Measurements from ENCODE around the gene TFAP2C.
A peak's percentile ranks its signal among the peaks of the same experiment; 100 is the strongest.

TFAP2C gene

GRCh38 chr20:56634307-56634706 is 5.2 kb downstream of the TFAP2C start:
- Histone ChIP-seq H3K4me3 (ENCODE audit: low read length) (no peak overlapping the region), H3K36me3 (replicated peaks; ENCODE audit: low read depth, low read length) (no peaks in the 10 kb centered on the region), H2AFZ (ENCODE audit: low read depth, low read length) (no peak overlapping the region), H4K20me1 (ENCODE audit: insufficient read depth, low read length) (no peaks in the 10 kb centered on the region), H3K27me3 (ENCODE audit: low read depth, low read length) (peaks cover 60% of the 10 kb centered on the region), H3K9ac (ENCODE audit: low read length) (no peak overlapping the region), H3K4me1 (ENCODE audit: low read length) (peaks cover 22% of the 10 kb centered on the region), H3K9me3 (ENCODE audit: insufficient read depth, low read length) (0 out of 2 replicates have a peak, but pooled peaks cover 3% of the 10 kb centered on the region), H3K79me2 (ENCODE audit: low read length) (no peaks in the 10 kb centered on the region), H3K4me2 (ENCODE audit: low read length) (no peak overlapping the region), H3K27ac (ENCODE audit: low read length) (no peak overlapping the region)
- TF ChIP-seq EZH2phosphoT487 (IDR thresholded peaks at IDR 0.05; ENCODE audit: low read depth) (no peak), CTCF (IDR thresholded peaks at IDR 0.05; ENCODE audit: low read depth, low read length) (no peak)

GRCh38 chr20:56634735-56635385 is 5.8 kb downstream of the TFAP2C start:
- H4K20me1 ChIP-seq (ENCODE audit: insufficient read depth, low read length) = no peaks in the 10 kb centered on the region
- H2AFZ ChIP-seq (ENCODE audit: low read depth, low read length) = no peak overlapping the region
- no peaks in the 10 kb centered on the region for H3K36me3 ChIP-seq (replicated peaks; ENCODE audit: low read depth, low read length)
- no peak overlapping the region for H3K4me2 ChIP-seq (ENCODE audit: low read length)
- H3K4me1 ChIP-seq (ENCODE audit: low read length) = peaks cover 22% of the 10 kb centered on the region
- no peak overlapping the region for H3K4me3 ChIP-seq (ENCODE audit: low read length)
- H3K9ac ChIP-seq (ENCODE audit: low read length) = no peak overlapping the region
- H3K27ac ChIP-seq (ENCODE audit: low read length) = no peak overlapping the region
- H3K79me2 ChIP-seq (ENCODE audit: low read length) = no peaks in the 10 kb centered on the region
- H3K9me3 ChIP-seq (ENCODE audit: insufficient read depth, low read length) = no peaks in the 10 kb centered on the region
- TF ChIP-seq EZH2phosphoT487 (IDR thresholded peaks at IDR 0.05; ENCODE audit: low read depth) = no peak
- H3K27me3 ChIP-seq (ENCODE audit: low read depth, low read length) = peaks cover 62% of the 10 kb centered on the region

GRCh38 chr20:56636716-56637115 is 7.6 kb downstream of the TFAP2C start:
- no peak overlapping the region; the same call in 1 of the 2 replicates for H2AFZ ChIP-seq (ENCODE audit: low read depth, low read length)
- no peaks in the 10 kb centered on the region for H3K79me2 ChIP-seq (ENCODE audit: low read length)
- H3K27me3 ChIP-seq (ENCODE audit: low read depth, low read length) = peaks cover 71% of the 10 kb centered on the region
- TF ChIP-seq EZH2phosphoT487 (IDR thresholded peaks at IDR 0.05; ENCODE audit: low read depth) = no peak
- TF ChIP-seq CTCF (IDR thresholded peaks at IDR 0.05; ENCODE audit: low read depth, low read length) = no peak
- H3K4me2 ChIP-seq (ENCODE audit: low read length) = peak overlapping the region; percentile 26
- H3K4me3 ChIP-seq (ENCODE audit: low read length) = 0 out of 2 replicates have a peak overlapping the region, but pooled peaks have one; percentile 3
- H3K9ac ChIP-seq (ENCODE audit: low read length) = no peak overlapping the region
- H3K27ac ChIP-seq (ENCODE audit: low read length) = peak overlapping the region; percentile 32; the same call in 1 of the 2 replicates
- no peaks in the 10 kb centered on the region for H3K36me3 ChIP-seq (replicated peaks; ENCODE audit: low read depth, low read length)
- H3K4me1 ChIP-seq (ENCODE audit: low read length) = peaks cover 22% of the 10 kb centered on the region
- H4K20me1 ChIP-seq (ENCODE audit: insufficient read depth, low read length) = no peaks in the 10 kb centered on the region
- H3K9me3 ChIP-seq (ENCODE audit: insufficient read depth, low read length) = no peaks in the 10 kb centered on the region

- no peaks in the 10 kb centered on the region for H3K36me3 ChIP-seq (replicated peaks; ENCODE audit: low read depth, low read length)
Measured at GRCh38 chr20:56637576-56637975, 8.5 kb downstream of the TFAP2C start.

More at GRCh38 chr20:56637576-56637975, 8.5 kb downstream of the TFAP2C start:
- Histone ChIP-seq H3K4me2 (ENCODE audit: low read length) (peak overlapping the region; percentile 26), H2AFZ (ENCODE audit: low read depth, low read length) (no peak overlapping the region), H3K79me2 (ENCODE audit: low read length) (no peaks in the 10 kb centered on the region), H3K27ac (ENCODE audit: low read length) (no peak overlapping the region), H3K4me1 (ENCODE audit: low read length) (peaks cover 22% of the 10 kb centered on the region), H3K27me3 (ENCODE audit: low read depth, low read length) (peaks cover 75% of the 10 kb centered on the region), H3K4me3 (ENCODE audit: low read length) (no peak overlapping the region), H4K20me1 (ENCODE audit: insufficient read depth, low read length) (no peaks in the 10 kb centered on the region), H3K9ac (ENCODE audit: low read length) (no peak overlapping the region), H3K9me3 (ENCODE audit: insufficient read depth, low read length) (no peaks in the 10 kb centered on the region)
- TF ChIP-seq EZH2phosphoT487 (IDR thresholded peaks at IDR 0.05; ENCODE audit: low read depth) (no peak), CTCF (IDR thresholded peaks at IDR 0.05; ENCODE audit: low read depth, low read length) (no peak)
